Amygdala (tissue), 56 donors: ENCODE measurements around the gene TMEM11.
"Not testable (repeated sequence)": the region's sequence is repeated elsewhere in the genome, so short reads cannot be mapped to it uniquely, and the experiment has no call there.

ENCODE experiments used
- DNase-seq, 56 donors: peaks; one replicate each; lab custom pipeline; 2025; lab: John Stamatoyannopoulos, UW

The TMEM11 gene

GRCh38 chr17:21242780-21243515 lies 29.0 kb upstream of the TMEM11 start:
- no peak for DNase-seq

DNA sequence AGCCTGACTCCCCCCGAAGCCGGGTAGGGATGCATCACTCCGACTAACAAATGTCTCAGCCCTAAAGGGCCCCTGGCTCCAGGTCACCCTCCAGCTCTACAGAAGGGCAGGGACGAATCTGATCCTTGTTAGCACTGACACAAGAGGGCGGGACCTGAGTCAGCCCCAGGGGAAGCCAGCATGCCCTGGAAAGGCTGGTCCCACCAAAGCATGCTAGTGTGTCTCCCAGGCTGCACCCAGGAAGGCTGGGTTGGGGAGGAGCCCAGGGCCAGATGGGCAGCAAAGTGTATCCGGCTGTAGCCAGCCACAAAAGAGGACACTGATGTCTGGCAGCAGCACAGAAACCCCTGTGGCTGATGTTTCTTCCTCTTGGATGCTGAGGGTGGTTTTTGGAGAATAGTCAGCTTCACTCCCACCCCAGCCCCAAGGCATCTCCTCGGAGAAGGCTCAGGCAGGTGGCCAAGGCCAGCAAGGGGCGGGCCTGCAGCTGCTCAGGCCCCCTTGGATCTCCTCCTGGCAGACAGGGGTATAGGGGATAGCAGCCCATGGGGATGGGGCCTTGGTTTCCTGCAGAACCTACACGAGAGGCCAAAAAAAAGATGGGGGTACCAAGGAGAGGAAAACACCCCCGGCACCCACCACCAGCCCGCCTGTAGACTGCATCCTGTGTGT lies 28.2 kb upstream of the TMEM11 start:
- no peak for DNase-seq

DNA sequence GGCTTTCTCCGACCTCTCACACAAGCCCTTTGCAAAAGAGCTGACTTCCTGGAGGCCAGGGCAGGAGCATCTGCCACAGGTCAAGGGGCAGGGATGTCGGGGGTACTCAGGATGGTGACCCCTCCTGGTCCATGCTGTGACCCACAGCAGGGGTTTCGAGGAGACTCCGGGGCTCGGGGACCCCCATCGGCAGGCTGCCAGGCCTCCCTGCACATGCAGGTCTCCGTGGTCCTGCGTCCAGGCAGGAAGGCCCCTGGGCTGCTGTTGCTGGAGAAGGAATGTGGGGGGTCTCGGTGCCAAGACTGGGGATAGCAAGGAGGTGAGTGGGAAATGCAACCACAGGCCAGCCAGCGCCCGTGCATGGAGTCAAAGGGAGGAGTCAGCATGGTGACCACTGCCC lies 27.6 kb upstream of the TMEM11 start:
- no peak for DNase-seq

- no peak for DNase-seq
Measured at GRCh38 chr17:21240369-21241055, 26.6 kb upstream of the TMEM11 start.

DNA sequence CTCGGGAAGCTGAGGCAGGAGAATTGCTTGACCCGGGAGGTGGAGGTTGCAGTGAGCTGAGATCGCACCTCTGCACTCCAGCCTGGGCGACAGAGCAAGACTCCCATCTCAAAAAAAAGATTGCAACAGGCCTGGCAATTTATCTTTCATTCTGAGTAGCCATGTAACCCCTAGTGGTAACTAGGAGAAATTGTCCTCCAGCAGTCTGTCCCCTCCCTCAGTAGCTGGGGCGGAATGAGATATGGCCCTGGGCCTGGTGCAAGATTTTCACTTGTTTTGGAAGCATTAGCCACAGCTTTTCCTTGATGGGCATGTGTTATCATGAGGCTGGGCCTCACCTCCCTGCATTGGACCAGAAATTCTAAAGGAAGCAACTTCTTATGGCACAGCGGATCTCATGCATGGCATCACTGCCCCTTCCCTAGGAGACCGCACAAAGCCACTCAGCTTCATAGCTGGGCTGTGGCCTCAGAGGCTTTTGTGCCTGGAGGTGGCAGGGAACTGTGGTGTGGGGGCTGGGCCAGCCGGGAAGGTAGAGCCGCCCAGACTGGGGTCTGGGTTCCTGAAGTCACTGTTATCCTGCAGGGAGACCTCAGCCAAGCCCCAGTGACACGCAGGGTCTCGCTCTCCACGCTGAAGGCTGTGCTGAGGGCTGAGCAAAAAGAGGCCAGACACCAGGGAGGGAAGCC lies 25.9 kb upstream of the TMEM11 start:
- DNase-seq = no peak

DNA sequence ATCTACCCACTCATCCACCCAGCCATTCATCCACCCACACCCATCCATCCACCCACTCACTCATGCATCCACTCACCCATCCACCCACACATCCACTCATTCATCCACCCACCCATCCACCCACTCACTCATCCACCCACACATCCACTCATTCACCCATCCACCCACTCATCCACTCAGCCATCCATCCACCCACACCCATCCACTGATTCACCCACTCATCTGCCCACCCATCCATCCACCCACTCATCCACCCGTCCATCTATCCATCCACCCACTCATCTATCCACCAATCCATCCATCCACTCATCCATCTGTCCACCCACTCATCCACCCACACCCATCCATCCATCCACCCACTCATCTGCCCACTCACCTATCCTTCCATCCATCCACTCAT lies 22.0 kb upstream of the TMEM11 start:
- DNase-seq = no peak

DNA sequence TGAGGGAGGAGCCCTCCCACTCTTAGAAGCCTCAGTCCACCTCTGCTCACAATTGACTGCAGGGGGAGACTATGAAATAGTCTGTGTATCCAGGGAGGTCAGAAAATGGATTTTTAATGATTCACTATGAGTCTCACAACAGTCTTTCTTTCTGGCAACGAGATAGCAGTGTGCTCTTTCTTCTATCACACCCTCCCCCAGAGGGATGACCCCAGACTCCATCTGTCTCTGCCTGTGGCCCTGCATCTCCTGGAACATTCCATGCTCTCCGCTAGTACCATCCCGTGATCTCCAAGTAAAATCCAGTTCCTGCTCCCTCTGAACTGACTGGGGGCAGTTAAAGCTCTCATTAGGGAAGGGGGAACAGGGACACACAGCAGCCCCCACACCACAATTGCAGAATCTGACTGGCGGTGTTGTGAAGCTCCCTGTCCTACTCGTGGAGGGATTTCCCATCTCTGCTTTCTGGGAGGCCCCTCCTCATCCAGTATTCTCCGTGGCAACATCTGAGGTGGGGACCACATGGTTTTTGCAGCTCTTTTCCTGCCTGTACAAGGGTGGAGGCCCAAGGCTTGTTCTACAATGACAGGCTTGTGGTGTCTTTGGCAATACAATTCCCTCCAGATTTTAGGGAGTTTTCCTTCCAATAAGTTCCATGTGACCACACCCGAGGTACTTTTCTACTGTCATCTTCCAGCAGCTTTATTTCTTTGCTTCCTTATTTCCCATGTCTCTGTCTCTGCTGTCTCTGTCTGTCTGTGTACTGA lies 19.8 kb upstream of the TMEM11 start:
- no peak for DNase-seq

- DNase-seq = no peak
Measured at GRCh38 chr17:21232033-21232749, 18.2 kb upstream of the TMEM11 start.

DNA sequence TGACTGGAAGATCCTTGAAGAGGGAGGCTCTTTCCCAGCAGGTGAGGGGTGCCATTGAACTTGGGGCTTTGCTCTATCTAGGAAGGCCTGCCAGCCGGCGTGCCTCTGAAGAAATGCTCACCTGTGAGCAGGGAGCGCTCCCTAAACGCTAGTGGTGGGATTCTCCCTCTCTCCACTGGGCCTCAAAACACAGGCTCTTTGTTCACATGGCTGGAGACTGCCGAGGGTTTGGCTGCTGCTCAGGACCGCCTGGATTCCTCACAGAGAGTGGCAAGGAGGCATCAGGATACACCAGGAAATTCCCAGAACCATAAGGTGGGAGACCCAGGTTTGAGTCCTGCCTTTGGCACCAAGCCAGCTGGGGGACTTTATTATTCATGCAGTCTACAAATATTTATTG lies 17.6 kb upstream of the TMEM11 start:
- no peak for DNase-seq

DNA sequence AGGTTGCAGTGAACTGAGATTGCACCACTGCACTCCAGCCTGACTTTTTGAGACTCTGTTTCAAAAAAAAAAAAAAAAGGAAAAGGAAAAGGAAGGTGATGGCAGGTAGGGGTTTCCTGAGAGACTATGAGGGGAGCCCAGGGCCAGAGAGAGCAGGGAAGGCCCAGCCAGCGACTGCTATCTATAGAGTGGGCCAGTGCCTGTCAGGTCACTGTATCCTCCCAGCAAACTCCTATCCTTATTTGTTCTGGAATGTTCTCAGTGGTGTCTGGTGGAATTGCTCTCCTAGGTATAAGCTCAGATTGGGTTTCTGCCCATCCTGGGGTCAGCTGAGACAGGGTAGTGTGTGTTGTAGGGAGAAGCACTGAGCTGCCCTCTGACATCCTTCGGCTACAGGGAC lies 14.9 kb upstream of the TMEM11 start:
- no peak for DNase-seq

GRCh38 chr17:21228111-21228510 lies 14.2 kb upstream of the TMEM11 start:
- no peak for DNase-seq

DNA sequence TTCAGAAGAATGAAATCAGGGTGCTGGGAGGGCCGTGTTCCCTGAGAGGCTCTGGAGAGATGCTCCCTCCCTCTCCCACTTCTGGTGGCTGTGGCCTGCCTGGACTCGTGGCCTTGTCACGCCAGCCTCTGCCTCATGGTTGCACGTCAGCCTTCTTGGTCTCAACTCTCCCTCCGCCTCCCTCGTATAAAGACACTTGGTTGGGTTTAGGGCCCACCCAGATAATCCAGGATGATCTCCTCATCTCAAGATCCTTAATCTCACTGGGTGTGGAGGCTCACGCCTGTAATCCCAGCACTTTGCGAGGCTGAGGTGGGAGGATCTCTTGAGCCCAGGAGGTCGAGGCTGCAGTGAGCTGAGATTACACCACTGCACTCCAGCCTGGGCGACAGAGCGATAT lies 13.3 kb upstream of the TMEM11 start:
- not testable (repeated sequence) for DNase-seq

DNA sequence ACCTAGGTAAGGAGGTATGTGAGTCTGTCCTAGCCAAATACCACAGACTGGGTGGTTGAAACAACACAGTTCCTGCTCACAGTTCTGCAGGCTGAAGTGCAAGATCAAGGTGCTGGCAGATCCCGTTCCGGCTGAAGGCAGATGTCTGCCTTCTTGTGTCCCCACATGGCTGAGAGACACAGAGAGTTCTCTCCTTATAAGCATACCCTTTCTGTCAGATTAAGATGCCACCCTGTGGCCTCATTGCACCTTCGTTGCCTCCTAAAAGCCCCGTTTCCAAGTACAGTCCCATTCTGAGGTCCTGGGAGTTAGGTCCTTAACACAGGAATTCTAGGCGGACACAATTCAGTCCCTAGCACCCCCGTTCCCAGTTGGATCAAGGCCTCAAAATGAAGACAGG lies 9.1 kb upstream of the TMEM11 start:
- no peak for DNase-seq

DNA sequence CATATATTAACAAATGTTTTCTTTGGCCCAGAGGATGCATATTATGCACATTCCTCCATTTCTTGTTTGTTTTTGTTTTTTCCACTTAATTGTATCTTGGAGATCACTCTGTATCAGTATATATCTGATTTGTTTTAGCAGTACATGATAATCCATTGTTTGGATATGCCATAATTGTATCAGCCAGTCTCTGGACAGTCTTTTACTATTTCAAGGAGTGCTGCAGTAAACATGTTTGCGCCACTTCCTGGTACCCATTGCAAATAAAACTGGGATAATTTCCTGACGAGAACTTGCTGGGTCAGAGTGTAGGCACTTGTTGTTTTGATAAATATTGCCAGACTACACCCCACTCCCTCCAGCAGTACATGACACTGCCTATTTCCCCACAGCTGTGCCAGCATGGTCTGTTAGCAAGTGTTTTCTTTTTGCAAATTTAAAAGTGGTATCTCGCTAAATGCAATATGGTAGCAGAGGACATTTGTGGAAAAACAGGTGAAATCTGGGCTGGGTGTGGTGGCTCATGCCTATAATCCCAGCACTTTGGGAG lies 4.9 kb upstream of the TMEM11 start:
- no peak for DNase-seq

GRCh38 chr17:21218101-21218500 lies 4.1 kb upstream of the TMEM11 start:
- no peak for DNase-seq

- DNase-seq = no peak
Measured at GRCh38 chr17:21217346-21217745, 3.4 kb upstream of the TMEM11 start.

GRCh38 chr17:21215935-21216334 lies 2.0 kb upstream of the TMEM11 start:
- DNase-seq = no peak

DNA sequence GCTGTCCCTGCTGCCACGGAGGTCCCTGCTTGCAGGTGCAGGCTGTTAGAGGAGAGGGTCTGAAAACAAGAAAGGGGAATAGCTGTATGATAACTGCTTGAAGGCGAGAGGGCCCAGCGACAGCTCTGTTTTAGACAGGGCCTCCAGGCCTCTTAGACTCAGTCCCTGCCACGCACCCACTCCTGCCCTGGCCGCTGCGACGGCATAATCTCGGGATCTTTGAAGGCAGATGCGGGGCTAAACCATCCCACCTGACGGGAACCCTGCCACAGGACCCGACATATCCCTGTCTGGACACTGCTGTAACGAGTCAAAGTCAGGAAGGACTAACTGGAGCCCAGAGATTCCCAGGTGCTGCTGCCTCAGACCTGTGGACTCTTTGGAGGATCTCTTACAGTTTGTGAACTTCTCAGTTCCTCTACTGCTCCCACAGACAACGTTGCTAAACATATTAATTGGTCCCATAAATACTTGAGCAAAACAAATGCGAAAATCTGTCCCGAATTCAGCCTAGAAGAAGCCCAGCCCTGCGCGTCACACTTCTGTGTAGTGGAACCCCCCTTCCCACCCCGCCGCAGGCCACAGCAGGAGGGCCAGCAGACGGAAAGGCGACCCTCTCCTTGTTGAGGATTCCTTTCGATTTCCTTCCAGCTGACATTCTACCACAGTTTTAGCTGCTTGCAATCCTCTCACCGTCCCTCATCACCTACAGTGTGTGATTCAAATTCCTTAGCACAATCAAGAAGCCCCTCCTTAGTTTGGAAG lies 998 bp upstream of the TMEM11 start:
- DNase-seq = peak in 3 of 56 donors; percentile 43 to 49 (median 45)

DNA sequence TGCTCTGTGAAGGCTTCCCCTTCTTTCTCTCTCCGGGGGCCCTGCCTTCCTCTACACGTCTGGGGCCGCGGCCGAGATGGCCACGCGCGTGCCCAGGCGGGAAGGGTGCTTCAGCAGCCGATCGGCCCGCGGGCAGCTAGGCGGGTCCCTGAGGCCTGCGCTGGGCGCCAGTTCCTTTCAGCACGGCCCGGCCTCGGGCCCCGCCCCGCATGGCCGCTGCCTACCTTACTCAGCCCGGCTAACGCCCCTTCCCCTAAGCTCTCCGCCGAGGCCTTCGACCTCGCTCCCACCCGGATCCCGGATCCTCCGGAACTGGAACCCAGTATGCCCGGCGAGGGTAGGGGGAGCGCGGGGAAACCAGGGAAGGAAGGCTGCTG lies 335 bp downstream of the TMEM11 start:
- DNase-seq = peak in 5 of 56 donors; percentile 12 to 56 (median 42)
